ENCODE measurements around the gene SFRP2.

SFRP2 gene

DNA sequence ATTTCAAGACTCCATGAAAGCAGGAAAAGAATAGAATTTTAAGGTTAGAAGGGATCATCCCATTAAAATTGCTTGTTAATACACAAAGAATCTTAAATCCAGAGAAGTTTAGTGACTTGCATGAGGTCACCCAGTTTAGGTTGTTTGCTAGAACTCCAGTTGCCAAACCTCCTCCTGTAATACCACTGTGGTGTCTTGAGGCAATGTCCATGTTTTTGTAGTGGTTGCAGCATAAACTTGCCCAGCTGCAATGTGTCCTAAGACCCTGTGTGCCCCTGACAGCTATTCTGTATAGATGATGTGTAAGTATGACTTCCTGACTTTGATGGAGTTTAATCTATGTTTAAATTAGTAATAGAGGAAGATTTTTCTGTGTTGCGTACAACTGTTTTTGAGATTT lies 6.3 kb downstream of the SFRP2 start:
- no peak overlapping the region for H3K4me3 ChIP-seq (ENCODE audit: low read depth, low read length)
- TF ChIP-seq, protein P1, sequence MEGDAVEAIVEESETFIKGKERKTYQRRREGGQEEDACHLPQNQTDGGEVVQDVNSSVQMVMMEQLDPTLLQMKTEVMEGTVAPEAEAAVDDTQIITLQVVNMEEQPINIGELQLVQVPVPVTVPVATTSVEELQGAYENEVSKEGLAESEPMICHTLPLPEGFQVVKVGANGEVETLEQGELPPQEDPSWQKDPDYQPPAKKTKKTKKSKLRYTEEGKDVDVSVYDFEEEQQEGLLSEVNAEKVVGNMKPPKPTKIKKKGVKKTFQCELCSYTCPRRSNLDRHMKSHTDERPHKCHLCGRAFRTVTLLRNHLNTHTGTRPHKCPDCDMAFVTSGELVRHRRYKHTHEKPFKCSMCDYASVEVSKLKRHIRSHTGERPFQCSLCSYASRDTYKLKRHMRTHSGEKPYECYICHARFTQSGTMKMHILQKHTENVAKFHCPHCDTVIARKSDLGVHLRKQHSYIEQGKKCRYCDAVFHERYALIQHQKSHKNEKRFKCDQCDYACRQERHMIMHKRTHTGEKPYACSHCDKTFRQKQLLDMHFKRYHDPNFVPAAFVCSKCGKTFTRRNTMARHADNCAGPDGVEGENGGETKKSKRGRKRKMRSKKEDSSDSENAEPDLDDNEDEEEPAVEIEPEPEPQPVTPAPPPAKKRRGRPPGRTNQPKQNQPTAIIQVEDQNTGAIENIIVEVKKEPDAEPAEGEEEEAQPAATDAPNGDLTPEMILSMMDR (IDR thresholded peaks at IDR 0.05; ENCODE audit: low read depth, low read length), result no peak

DNA sequence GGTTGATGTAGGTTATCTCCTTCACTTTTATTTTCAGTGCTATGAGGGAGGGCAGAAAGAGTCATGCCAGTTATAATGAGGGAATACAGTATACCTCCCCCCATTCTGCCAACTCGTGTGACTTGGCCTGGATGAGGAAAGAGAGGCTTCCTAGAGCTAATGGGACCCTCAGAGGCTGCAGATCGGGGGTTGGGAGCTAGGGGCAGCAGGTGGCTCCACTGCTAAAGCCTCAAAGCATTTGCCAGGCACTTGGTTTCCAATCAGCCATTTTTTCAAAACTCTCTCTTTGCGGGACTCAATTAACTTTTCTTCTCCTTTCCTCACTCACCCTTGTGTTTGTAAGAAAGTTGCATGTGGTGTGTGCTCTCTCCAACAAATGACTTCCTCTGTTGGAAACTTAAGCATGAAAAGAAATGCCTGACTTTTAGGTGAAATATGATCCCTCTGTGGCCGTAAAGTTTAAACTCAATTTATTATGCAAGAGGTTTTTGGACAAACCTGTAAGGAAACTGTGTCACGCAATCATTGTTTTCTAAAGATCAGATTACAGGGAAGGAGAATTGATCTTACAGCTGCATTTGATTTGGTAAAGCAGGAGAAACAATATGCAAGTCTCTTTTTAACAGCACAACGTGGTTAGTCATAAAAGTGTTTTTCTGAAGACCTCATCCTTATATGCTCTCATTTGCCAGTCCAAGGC lies 7.0 kb downstream of the SFRP2 start:
- TF ChIP-seq, protein P1 (IDR thresholded peaks at IDR 0.05; ENCODE audit: low read depth, low read length), result no peak
- H3K4me3 ChIP-seq (ENCODE audit: low read depth, low read length), result no peak overlapping the region

DNA sequence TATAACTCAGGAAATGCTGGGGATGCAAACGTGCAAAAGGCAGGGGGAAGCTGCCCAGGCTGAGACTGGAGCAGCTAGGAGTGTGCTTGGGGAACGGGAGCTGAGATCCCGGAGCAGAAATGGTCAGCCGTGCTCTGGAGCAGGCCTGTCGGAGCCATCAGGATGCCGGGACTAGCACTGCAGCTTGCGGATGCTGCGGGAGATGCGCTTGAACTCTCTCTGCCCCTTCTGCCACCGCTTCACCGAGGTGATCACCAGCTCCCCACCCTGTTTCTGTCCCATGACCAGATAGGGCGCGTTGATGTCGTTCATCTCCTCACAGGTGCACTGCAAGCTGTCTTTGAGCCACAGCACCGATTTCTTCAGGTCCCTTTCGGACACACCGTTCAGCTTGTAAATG lies 7.6 kb downstream of the SFRP2 start:
- TF ChIP-seq, protein P1 (IDR thresholded peaks at IDR 0.05; ENCODE audit: low read depth, low read length), result no peak

DNA sequence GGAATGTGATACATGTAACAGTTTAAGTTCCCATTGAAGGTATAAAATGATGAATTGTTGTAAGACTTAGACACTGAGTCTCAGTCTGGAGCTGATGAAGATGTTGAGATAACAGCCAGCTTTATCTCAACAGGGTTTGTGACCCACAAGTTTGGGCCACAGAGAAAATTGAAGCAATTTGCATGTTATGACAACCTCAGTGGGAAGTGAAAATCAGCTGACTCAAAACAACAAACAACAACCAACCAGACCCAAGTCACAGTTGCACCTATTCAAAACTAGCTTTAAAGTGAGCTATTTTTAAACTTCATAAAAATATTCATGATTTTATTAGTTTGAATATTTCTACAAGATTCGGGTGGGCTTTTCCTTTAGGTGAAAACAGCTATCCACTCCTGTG lies 8.0 kb downstream of the SFRP2 start:
- TF ChIP-seq, protein P1 (IDR thresholded peaks at IDR 0.05; ENCODE audit: low read depth, low read length), result no peak
- H3K4me3 ChIP-seq (ENCODE audit: low read depth, low read length), result no peak overlapping the region

More for the DNA sequence above, 7.6 kb downstream of the SFRP2 start:
- no peak overlapping the region for H3K4me3 ChIP-seq (ENCODE audit: low read depth, low read length)

DNA sequence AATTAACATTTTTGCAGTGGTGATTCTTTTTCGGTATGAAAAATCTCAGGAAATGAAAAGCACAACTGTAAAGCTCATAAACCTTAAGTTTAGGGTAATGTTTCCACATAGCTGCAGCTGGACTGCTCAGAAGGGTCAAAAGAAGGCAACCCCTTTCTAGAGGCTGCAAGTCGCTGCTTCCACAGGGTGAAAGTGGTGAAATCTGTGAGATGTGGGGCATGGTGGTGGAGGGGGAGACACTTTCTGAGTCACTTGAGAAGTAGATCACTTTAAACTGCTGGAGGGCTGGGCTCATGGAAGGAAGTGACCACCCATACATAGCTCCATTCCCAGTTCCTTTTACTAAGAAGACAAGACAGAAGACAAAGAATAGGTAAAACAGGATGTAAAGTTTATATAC lies 8.7 kb downstream of the SFRP2 start:
- TF ChIP-seq, protein P1 (IDR thresholded peaks at IDR 0.05; ENCODE audit: low read depth, low read length), result no peak
- H3K4me3 ChIP-seq (ENCODE audit: low read depth, low read length), result no peak overlapping the region

DNA sequence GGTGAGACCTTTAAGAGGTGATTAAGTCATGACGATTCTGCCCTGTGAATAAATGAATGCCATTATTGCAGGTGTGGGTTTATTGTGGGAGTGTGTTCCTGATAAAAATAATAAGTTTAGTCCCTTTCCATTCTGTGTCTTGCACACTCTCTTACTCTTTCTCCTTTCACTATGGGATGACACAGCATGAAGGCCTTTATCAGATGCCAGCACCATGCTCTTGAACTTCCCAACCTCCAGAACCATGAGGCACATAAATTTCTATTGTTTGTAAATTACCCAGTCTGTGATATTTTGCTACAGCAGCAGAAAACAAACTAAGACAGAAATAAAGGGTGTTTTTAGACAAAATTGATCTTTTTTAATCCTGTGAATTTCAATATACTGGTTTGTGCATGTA lies 10.5 kb downstream of the SFRP2 start:
- H3K4me3 ChIP-seq (ENCODE audit: low read depth, low read length), result no peak overlapping the region
- TF ChIP-seq, protein P1 (IDR thresholded peaks at IDR 0.05; ENCODE audit: low read depth, low read length), result no peak

DNA sequence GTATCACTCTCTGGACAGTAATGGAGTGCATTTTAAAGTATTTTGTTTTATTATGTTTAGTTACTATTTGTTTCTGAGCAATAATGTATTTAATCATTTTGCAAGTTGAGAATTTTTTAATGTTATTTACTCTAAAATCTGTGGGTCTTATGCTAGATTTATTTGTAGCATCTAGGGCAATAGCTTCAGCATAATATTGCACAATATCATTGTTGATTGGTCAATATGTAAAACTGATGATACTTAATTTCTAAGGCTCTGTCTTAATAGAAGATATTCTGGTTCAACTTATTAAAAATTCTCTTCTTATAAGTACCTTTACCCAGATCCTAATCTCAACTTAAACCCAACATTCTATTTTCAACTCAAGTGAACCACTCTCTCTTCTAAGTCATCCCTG lies 11.5 kb downstream of the SFRP2 start:
- no peak overlapping the region for H3K4me3 ChIP-seq (ENCODE audit: low read depth, low read length)
- TF ChIP-seq, protein P1 (IDR thresholded peaks at IDR 0.05; ENCODE audit: low read depth, low read length), result no peak

All from WI38 (cell line).